H9 (cell line): ENCODE measurements around the gene CACHD1. TPM values are rescaled to one million over a fixed set of nuclear protein-coding genes. Genes with fewer than 3 reads are reported as not detected.

Source experiments
- DNase-seq: peaks from one replicate; pipeline ENCODE4 v3.0.0-alpha.2; 2017
- H2AFZ ChIP-seq: one replicate; pipeline ENCODE4 v1.6.1; 2013; ENCODE audit warnings: mild to moderate bottlenecking, low read length, control low read depth, moderate library complexity
- H2AK5ac ChIP-seq: 2 replicates; pipeline ENCODE4 v1.6.1; 2013; ENCODE audit warnings: low read length, control low read depth, mixed read lengths; ENCODE audit not compliant: insufficient read length
- H2BK120ac ChIP-seq: one replicate; pipeline ENCODE4 v1.6.1; 2013; ENCODE audit warnings: low read depth, mild to moderate bottlenecking, low read length, control low read depth, inconsistent platforms; ENCODE audit not compliant: poor library complexity, severe bottlenecking
- H2BK12ac ChIP-seq: 2 replicates; pipeline ENCODE4 v1.6.1; 2013; ENCODE audit warnings: low read length, control low read depth, mixed read lengths, low read depth; ENCODE audit not compliant: insufficient read length
- H2BK15ac ChIP-seq: 2 replicates; pipeline ENCODE4 v1.6.1; 2013; ENCODE audit warnings: low read depth, low read length, control low read depth
- H2BK20ac ChIP-seq: one replicate; pipeline ENCODE4 v1.6.1; 2013; ENCODE audit warnings: low read depth, mild to moderate bottlenecking, low read length, control low read depth, inconsistent platforms; ENCODE audit not compliant: poor library complexity, severe bottlenecking
- H2BK5ac ChIP-seq: 2 replicates; pipeline ENCODE4 v1.6.1; 2013; ENCODE audit warnings: low read length, control low read depth, mixed read lengths; ENCODE audit not compliant: insufficient read length
- H3K14ac ChIP-seq: 2 replicates; pipeline ENCODE4 v1.6.1; 2013; ENCODE audit warnings: low read length, control low read depth; ENCODE audit not compliant: insufficient read depth
- H3K18ac ChIP-seq: 2 replicates; pipeline ENCODE4 v1.6.1; 2013; ENCODE audit warnings: low read depth, mild to moderate bottlenecking, mixed read lengths, low read length, control low read depth; ENCODE audit not compliant: insufficient read length
- H3K23ac ChIP-seq: 2 replicates; pipeline ENCODE4 v1.6.1; 2013; ENCODE audit warnings: low read length, control low read depth, mixed read lengths, low read depth; ENCODE audit not compliant: insufficient read length
- H3K23me2 ChIP-seq: 2 replicates; pipeline ENCODE4 v1.6.1; 2013; ENCODE audit warnings: low read depth, mild to moderate bottlenecking, mixed read lengths, low read length, control low read depth; ENCODE audit not compliant: insufficient read length, poor library complexity, severe bottlenecking
- H3K27ac ChIP-seq: 2 replicates; pipeline ENCODE4 v1.5.1; 2013; ENCODE audit warnings: low read length, control low read depth, mixed read lengths, low read depth; ENCODE audit not compliant: insufficient read length
- H3K27me3 ChIP-seq: 2 replicates; pipeline ENCODE4 v1.6.1; 2013; ENCODE audit warnings: low read length, control low read depth, inconsistent platforms; ENCODE audit not compliant: insufficient read depth
- H3K4ac ChIP-seq: 2 replicates; pipeline ENCODE4 v1.6.1; 2013; ENCODE audit warnings: low read depth, mild to moderate bottlenecking, control low read depth, inconsistent platforms, low read length, moderate library complexity
- H3K4me1 ChIP-seq: 2 replicates; pipeline ENCODE4 v1.6.1; 2013; ENCODE audit warnings: low read length, control low read depth, inconsistent platforms; ENCODE audit not compliant: insufficient read depth
- H3K4me2 ChIP-seq: 2 replicates; pipeline ENCODE4 v1.6.1; 2013; ENCODE audit warnings: low read length, control low read depth, mixed read lengths; ENCODE audit not compliant: insufficient read length, insufficient read depth
- H3K56ac ChIP-seq: 2 replicates; pipeline ENCODE4 v1.6.1; 2013; ENCODE audit warnings: low read depth, mild to moderate bottlenecking, mixed read lengths, low read length, control low read depth; ENCODE audit not compliant: insufficient read length
- H3K79me1 ChIP-seq: 2 replicates; pipeline ENCODE4 v1.6.1; 2013; ENCODE audit warnings: low read depth, mild to moderate bottlenecking, moderate library complexity, low read length, control low read depth, inconsistent platforms; ENCODE audit not compliant: insufficient read depth, poor library complexity, severe bottlenecking
- H3K79me2 ChIP-seq: 2 replicates; pipeline ENCODE4 v1.6.1; 2013; ENCODE audit warnings: low read length, control low read depth, inconsistent platforms; ENCODE audit not compliant: insufficient read depth
- H3K9ac ChIP-seq: 2 replicates; pipeline ENCODE4 v1.6.1; 2013; ENCODE audit warnings: low read length, control low read depth, mixed read lengths; ENCODE audit not compliant: insufficient read length; ENCODE audit errors: extremely low read depth
- H3K9me3 ChIP-seq: one replicate; pipeline ENCODE4 v1.6.1; 2013; ENCODE audit warnings: low read depth, low read length, inconsistent platforms; ENCODE audit not compliant: control insufficient read depth
- H3T11ph ChIP-seq: one replicate; pipeline ENCODE4 v1.6.1; 2013; ENCODE audit warnings: mild to moderate bottlenecking, low read length, control low read depth, inconsistent platforms
- H4K20me1 ChIP-seq: one replicate; pipeline ENCODE4 v1.6.1; 2013; ENCODE audit not compliant: control insufficient read depth, insufficient read length, insufficient read depth
- H4K5ac ChIP-seq: 2 replicates; pipeline ENCODE4 v1.6.1; 2013; ENCODE audit warnings: low read depth, mild to moderate bottlenecking, mixed read lengths, low read length, control low read depth; ENCODE audit not compliant: insufficient read length
- H4K8ac ChIP-seq: replicated peaks from 2 replicates; pipeline ENCODE4 v1.6.1; 2013; ENCODE audit warnings: low read length, control low read depth, mixed read lengths, low read depth; ENCODE audit not compliant: insufficient read length
- H4K91ac ChIP-seq: 2 replicates; pipeline ENCODE4 v1.6.1; 2013; ENCODE audit warnings: low read depth, mild to moderate bottlenecking, moderate library complexity, mixed read lengths, low read length, control low read depth; ENCODE audit not compliant: insufficient read length
- H3K27ac Mint-ChIP-seq, 3 experiments: 2 replicates in 2 of 3; 3 replicates in 1 of 3; pipeline ENCODE4 v1.8.0; 2020 to 2021; ENCODE audit warnings: mixed read lengths in 3 of 3, mild to moderate bottlenecking in 1 of 3, moderate library complexity in 1 of 3
- H3K27me3 Mint-ChIP-seq: 2 replicates; pipeline ENCODE4 v1.8.0; 2021; ENCODE audit warnings: low read depth, mild to moderate bottlenecking, moderate library complexity, mixed read lengths
- H3K36me3 Mint-ChIP-seq, 3 experiments: 2 replicates in 2 of 3; 3 replicates in 1 of 3; pipeline ENCODE4 v1.8.0; 2020 to 2021; ENCODE audit warnings: low read depth in 3 of 3, mixed read lengths in 3 of 3; ENCODE audit not compliant: insufficient read depth in 1 of 3
- H3K4me1 Mint-ChIP-seq, 2 experiments: 2 replicates each; pipeline ENCODE4 v1.8.0; 2020; ENCODE audit warnings: mixed read lengths in 2 of 2
- H3K4me3 Mint-ChIP-seq, 2 experiments: 2 replicates in 1 of 2; 3 replicates in 1 of 2; pipeline ENCODE4 v1.8.0; 2020 to 2021; ENCODE audit warnings: mild to moderate bottlenecking in 2 of 2, mixed read lengths in 2 of 2, moderate library complexity in 1 of 2
- H3K9me3 Mint-ChIP-seq, 2 experiments: 2 replicates in 1 of 2; 3 replicates in 1 of 2; pipeline ENCODE4 v1.8.0; 2020; ENCODE audit warnings: mild to moderate bottlenecking in 2 of 2, mixed read lengths in 2 of 2, moderate library complexity in 1 of 2
- CTCF ChIP-seq: fragments of 200-600 bp; sonication (generic); conservative IDR thresholded peaks from 3 replicates; pipeline ENCODE4 v1.8.0; 2021; ENCODE audit warnings: antibody characterized with exemption, mild to moderate bottlenecking
- WGBS: extraction: QIAGEN DNeasy Blood & Tissue Kit; methylation state at CpG from one replicate; pipeline ENCODE4 v1.1.7; 2013; ENCODE audit warnings: missing lambda C conversion rate, low lambda C conversion rate, mixed read lengths; ENCODE audit not compliant: insufficient read length; ENCODE audit errors: extremely low coverage; 5-methylcytosine and 5-hydroxymethylcytosine counted together
- total RNA-seq: library from RNA; stranded (reverse); gene quantifications from 2 replicates; pipeline ENCODE4 v1.2.1, GENCODE V29; 2021

The CACHD1 gene
- total RNA-seq, 1 experiment from 2014 or later = 94.2 TPM

GRCh38 chr1:64514197-64514765 is 44.4 kb downstream of the CACHD1 start:
- TF ChIP-seq CTCF = no peak
- no peak for DNase-seq
- H3K79me1 ChIP-seq = peaks cover 3% of the 10 kb centered on the region
- Mint-ChIP-seq H3K4me1 (peaks cover 82 to 93% of the 10 kb centered on the region in 2 experiments), H3K4me3 (no peak overlapping the region), H3K9me3 (no peaks in the 10 kb centered on the region; a peak in 1 of 5 replicates), H3K27ac (no peak overlapping the region), H3K36me3 (peaks cover 0 to 5% (median 2%) of the 10 kb centered on the region in 3 experiments; a peak in 4 of 7 replicates), H3K27me3 (peaks cover 7% of the 10 kb centered on the region)
- no peak overlapping the region for H3T11ph ChIP-seq
- no peak overlapping the region for H3K14ac ChIP-seq
- H2BK5ac ChIP-seq = no peak overlapping the region
- no peak overlapping the region for H4K8ac ChIP-seq
- H3K4me1 ChIP-seq = peaks cover 17% of the 10 kb centered on the region; the same call in 1 of the 2 replicates
- no peak overlapping the region for H4K91ac ChIP-seq
- H3K4me2 ChIP-seq = no peak overlapping the region
- H3K27me3 ChIP-seq = no peaks in the 10 kb centered on the region
- no peak overlapping the region for H3K18ac ChIP-seq
- no peak overlapping the region for H3K27ac ChIP-seq
- H3K9ac ChIP-seq = no peak overlapping the region
- no peaks in the 10 kb centered on the region for H3K9me3 ChIP-seq
- H2BK20ac ChIP-seq = no peak overlapping the region
- no peak overlapping the region for H2AK5ac ChIP-seq
- H3K23ac ChIP-seq = no peak overlapping the region
- no peaks in the 10 kb centered on the region for H4K20me1 ChIP-seq
- H4K5ac ChIP-seq = no peak overlapping the region
- H2AFZ ChIP-seq = no peak overlapping the region
- H3K23me2 ChIP-seq = no peaks in the 10 kb centered on the region
- no peak overlapping the region for H2BK15ac ChIP-seq
- no CpG with 5 or more reads among the region's 1 CpG for WGBS
- no peak overlapping the region for H3K4ac ChIP-seq
- H3K79me2 ChIP-seq = peaks cover 9% of the 10 kb centered on the region; the same call in 1 of the 2 replicates
- no peak overlapping the region for H2BK12ac ChIP-seq
- H2BK120ac ChIP-seq = no peak overlapping the region
- no peak overlapping the region for H3K56ac ChIP-seq
